Subcutaneous adipose tissue (tissue), 4 donors: ENCODE data around the gene CDK1. TPM values are rescaled to one million over a fixed set of nuclear protein-coding genes. Genes with fewer than 3 reads are reported as not detected.

Source experiments
- total RNA-seq, 4 donors: library from RNA; depleted of rRNA; stranded (reverse); fragments of >200 nt; gene quantifications; one replicate each; pipeline ENCODE4 v1.1.0, GENCODE V29; 2016
- TF ChIP-seq, protein P1 (sequence below): fragments of 450-650 bp; IDR thresholded peaks from one replicate; pipeline ENCODE4 v1.5.1; 2016; ENCODE audit warnings: low read depth, mild to moderate bottlenecking, control low read depth, antibody characterized with exemption, moderate library complexity

CDK1 gene
- total RNA-seq, 4 donors from 2014 or later, result 0.82 to 9.5 (median 6.7) TPM

DNA sequence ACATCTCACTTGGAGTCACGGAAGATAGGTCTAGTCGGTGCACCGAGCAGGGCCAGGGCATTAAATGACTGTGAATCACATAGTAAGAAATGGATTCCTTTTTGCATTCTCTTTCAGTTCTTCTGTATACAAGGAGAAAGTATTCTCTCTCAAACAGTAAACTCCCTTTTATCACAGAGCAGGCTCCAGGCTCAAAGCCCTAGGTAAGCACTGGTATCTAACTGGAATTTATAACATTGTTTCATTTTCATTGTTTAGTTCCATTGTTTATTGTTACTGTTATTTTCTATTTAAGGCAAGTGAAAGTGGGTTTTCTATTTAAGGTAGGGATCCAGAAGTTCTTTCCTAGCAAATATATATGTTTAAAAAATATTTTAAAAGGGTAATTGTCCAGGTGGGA is 44.1 kb upstream of the CDK1 start:
- TF ChIP-seq, protein P1, sequence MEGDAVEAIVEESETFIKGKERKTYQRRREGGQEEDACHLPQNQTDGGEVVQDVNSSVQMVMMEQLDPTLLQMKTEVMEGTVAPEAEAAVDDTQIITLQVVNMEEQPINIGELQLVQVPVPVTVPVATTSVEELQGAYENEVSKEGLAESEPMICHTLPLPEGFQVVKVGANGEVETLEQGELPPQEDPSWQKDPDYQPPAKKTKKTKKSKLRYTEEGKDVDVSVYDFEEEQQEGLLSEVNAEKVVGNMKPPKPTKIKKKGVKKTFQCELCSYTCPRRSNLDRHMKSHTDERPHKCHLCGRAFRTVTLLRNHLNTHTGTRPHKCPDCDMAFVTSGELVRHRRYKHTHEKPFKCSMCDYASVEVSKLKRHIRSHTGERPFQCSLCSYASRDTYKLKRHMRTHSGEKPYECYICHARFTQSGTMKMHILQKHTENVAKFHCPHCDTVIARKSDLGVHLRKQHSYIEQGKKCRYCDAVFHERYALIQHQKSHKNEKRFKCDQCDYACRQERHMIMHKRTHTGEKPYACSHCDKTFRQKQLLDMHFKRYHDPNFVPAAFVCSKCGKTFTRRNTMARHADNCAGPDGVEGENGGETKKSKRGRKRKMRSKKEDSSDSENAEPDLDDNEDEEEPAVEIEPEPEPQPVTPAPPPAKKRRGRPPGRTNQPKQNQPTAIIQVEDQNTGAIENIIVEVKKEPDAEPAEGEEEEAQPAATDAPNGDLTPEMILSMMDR, result no peak

DNA sequence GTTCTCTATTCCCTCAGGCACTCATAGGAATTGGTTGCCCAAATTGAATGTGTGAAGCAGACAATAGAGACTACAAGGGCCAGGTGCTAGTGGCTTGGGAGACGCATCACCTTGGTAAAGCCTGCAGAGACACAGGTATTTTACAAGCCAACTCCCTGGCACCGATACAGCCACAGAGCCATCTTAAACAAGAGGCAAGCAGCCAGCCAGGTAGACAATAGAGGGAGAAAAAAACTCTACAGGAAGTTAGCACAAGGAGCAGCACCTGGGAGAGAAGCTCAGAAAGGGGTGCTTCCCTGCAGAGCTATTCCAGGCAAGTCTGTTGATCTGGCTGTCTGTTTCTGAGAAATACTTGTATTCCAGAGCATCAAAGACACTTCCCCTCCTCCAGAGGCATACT is 43.0 kb upstream of the CDK1 start:
- TF ChIP-seq, protein P1, result no peak

DNA sequence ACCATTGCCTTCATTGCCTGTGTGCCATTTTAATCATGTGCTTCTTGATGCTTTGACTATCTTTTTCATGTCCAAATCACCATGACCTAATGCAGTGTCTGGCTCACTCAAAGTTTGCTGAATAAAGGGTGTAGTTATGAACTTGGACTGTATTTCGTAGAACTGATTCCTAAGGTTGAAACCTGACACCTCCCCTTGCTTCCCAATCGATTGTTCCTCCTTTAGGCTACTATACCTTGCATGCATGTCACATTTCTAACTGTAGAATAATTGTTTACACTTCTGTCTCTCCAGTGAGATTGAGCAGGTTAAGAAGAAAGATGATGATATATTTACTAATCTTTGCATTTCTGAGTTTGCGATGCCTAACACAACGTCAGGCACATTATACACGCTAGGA is 41.0 kb upstream of the CDK1 start:
- TF ChIP-seq, protein P1, result no peak

DNA sequence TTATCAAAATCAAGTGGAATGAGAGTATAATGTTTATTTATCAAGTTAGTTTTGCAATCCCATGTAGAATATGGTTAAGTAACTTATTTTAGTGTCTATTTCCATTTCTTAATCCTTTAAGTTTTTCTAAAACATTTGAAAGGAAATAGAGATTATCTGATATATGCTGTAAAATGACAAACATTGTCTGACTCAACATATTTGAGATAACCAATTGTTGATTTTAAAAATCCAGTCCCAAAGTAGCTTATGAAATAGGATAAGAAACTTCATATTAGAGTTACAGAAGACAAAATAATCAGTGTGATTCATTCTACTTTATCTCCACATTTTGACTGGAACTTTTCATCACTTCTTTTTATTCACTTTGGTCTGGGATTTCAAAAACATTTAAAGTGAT is 38.7 kb upstream of the CDK1 start:
- TF ChIP-seq, protein P1, result no peak

DNA sequence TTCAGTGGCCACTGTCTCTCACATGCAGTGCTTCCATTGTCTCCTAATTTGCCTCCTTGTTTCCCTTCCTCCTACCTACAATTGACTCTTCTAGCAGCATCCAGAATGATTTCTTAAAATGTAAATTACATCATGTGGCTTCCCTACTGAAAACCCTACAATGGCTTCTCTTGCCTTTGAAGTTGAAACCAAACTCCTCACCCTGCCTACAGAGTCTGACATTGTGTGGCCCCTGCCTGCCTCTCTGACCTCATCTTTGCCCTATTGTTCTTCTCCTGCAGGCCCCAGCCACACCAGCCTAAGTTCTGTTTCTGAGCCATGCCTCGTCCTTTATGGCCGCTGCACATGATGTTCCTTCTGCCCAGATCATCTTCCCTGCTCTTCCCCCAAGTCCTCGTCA is 35.8 kb upstream of the CDK1 start:
- TF ChIP-seq, protein P1, result no peak

DNA sequence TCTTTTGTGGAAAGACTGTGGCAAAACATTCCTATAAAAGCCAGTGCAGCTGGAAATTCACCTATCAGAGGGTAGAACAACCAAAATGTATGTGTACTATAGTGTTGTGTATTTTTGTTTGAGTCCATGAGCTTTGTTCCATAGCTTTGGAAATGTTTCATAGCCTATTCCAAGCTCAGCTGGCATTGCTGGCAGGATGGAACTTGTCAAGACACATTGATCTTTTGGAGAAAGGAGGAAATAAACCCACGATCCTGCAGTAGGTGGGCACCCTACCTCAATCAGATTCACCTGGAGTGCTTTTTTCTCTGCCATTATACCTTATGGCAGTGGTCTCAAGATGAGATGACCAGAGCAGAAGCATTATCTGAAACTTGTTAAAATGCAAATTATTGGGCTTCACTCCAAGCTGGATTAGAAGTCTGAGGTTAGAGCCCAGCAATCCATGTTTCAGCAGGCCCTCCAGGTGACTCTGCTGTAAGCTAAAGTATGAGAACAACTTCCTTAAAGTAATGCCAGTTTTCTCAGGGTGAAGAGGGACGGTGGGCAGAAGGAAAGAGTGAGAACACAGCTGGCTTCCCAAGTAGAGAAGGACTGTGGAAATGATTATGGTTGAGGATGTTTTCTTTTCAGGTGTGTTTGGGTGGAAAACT is 30.3 kb upstream of the CDK1 start:
- TF ChIP-seq, protein P1, result no peak

DNA sequence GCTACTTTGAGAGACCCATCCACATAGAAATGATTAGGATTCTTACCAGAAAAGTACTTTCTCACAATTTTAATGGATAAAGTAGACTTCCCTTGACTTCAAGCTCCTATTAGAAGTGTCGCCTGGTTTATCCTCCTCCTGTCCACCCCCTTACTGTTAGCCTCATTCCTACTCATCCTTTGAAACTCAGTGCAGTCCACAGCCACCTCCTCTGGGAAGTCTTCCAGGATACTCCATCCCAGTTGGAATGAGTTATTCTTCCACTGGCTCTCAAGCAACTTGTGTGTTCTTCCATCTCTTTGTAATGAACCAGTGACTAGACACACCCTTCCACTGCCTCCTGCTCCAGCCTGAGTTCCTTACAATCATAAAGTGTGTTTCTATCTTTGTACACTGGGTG is 25.1 kb upstream of the CDK1 start:
- TF ChIP-seq, protein P1, result no peak
